ENCODE measurements around the gene STMN1.

Gene STMN1

GRCh38 chr1:25867210-25867991 is 38.8 kb downstream of the STMN1 start:
- no peak for DNase-seq

DNA sequence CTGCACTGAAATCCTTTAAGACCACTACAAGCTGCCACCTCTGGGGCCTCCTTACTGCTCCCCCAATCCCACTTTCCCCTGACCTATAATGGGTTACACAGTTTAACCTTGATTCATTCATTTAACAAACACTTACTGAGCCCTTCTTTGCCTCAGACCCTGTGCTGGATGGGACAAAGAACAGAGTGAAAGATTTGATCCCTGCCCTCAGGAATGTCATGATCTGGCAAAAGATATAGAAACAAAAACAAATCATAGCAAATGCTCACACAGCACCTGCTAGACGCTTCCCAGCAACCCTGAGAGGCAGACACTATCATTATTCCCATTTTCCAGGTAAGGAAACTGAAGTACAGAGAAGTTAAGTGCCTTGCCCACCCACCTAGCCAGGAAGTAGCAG is 39.9 kb downstream of the STMN1 start:
- DNase-seq: no peak

- DNase-seq: no peak
Measured at GRCh38 chr1:25864434-25864833, 41.8 kb downstream of the STMN1 start.

- DNase-seq: no peak
Measured at GRCh38 chr1:25863486-25864262, 42.5 kb downstream of the STMN1 start.

GRCh38 chr1:25862785-25863485 is 43.3 kb downstream of the STMN1 start:
- DNase-seq: no peak

- DNase-seq: no peak
Measured at GRCh38 chr1:25861316-25862286, 44.6 kb downstream of the STMN1 start.

GRCh38 chr1:25858906-25859789 is 47.1 kb downstream of the STMN1 start, which contains the start of gene AUNIP:
Gene AUNIP, minus strand, starts transcription at chr1:25859457. Its CDS starts 100 bp downstream, at chr1:25859357.
- DNase-seq: peak; percentile 91

- DNase-seq: no peak
Measured at GRCh38 chr1:25858494-25858893, 47.7 kb downstream of the STMN1 start.

GRCh38 chr1:25856856-25857255 is 49.4 kb downstream of the STMN1 start:
- no peak for DNase-seq

- DNase-seq: no peak
Measured at GRCh38 chr1:25854554-25854953, 51.7 kb downstream of the STMN1 start.
